Measurements from ENCODE around the gene FAM117A.

DNA sequence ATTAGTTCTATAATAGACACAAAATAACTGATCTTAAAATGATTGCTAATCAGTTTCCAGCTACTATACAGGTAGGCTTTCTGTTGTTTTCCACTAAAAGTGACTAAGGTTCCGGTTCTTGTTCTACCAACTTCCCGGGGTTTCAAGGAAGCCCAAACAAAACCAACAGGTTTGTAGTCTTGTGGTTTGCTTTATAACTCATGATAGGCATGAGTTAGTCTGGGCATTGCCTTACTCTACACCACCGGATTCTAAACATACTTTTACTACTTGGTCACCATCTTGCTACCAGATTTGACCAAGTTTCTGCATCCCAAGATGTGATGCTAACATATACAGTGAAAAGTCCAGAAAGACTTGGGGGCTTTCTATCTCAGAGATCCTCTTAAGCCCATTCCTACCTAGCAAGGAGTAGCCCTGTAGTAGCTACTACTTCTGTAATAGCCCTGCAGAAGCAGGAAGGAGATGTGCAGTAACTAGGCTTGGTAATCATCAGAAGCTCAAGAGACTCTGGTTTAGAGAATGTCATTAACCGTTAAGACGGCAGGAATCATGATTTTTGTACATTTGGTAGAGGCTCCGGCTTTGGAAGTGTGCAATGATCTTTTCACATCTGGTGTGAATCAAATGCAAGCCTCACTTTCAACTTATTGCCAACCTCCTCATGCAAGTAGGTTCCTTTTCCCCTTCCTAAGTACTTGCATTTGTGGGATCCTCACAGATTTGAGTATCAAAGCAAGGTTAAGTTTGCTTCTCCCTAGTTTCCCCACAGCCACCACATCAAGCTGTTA, 1.6 kb downstream of the FAM117A start:
- TF ChIP-seq, protein P1, sequence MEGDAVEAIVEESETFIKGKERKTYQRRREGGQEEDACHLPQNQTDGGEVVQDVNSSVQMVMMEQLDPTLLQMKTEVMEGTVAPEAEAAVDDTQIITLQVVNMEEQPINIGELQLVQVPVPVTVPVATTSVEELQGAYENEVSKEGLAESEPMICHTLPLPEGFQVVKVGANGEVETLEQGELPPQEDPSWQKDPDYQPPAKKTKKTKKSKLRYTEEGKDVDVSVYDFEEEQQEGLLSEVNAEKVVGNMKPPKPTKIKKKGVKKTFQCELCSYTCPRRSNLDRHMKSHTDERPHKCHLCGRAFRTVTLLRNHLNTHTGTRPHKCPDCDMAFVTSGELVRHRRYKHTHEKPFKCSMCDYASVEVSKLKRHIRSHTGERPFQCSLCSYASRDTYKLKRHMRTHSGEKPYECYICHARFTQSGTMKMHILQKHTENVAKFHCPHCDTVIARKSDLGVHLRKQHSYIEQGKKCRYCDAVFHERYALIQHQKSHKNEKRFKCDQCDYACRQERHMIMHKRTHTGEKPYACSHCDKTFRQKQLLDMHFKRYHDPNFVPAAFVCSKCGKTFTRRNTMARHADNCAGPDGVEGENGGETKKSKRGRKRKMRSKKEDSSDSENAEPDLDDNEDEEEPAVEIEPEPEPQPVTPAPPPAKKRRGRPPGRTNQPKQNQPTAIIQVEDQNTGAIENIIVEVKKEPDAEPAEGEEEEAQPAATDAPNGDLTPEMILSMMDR (IDR thresholded peaks at IDR 0.05), result no peak
- TF ChIP-seq EZH2 (IDR thresholded peaks at IDR 0.05) (no peak), EZH2phosphoT487 (IDR thresholded peaks at IDR 0.05) (no peak)
